Left renal pelvis (tissue), 4 donors: Measurements from ENCODE around the gene LAMC3. TPM values are rescaled to one million over a fixed set of nuclear protein-coding genes. Genes with fewer than 3 reads are reported as not detected.
"Not testable (repeated sequence)": the region's sequence is repeated elsewhere in the genome, so short reads cannot be mapped to it uniquely, and the experiment has no call there.

Experiments used
- DNase-seq, 4 donors: peaks; one replicate each; pipeline ENCODE4 v3.0.0-alpha.2; 2013; ENCODE audit warnings: low read depth in 4 of 4, low spot score in 3 of 4
- polyA plus RNA-seq, 4 donors: library from polyadenylated mRNA; unstranded; fragments of 120-200 nt; gene quantifications; one replicate each; pipeline ENCODE4 v1.2.1, GENCODE V29; 2013; ENCODE audit not compliant: insufficient read length in 4 of 4

LAMC3 gene
- polyA plus RNA-seq, 4 donors, result 1.8 to 33.9 (median 23.3) TPM

DNA sequence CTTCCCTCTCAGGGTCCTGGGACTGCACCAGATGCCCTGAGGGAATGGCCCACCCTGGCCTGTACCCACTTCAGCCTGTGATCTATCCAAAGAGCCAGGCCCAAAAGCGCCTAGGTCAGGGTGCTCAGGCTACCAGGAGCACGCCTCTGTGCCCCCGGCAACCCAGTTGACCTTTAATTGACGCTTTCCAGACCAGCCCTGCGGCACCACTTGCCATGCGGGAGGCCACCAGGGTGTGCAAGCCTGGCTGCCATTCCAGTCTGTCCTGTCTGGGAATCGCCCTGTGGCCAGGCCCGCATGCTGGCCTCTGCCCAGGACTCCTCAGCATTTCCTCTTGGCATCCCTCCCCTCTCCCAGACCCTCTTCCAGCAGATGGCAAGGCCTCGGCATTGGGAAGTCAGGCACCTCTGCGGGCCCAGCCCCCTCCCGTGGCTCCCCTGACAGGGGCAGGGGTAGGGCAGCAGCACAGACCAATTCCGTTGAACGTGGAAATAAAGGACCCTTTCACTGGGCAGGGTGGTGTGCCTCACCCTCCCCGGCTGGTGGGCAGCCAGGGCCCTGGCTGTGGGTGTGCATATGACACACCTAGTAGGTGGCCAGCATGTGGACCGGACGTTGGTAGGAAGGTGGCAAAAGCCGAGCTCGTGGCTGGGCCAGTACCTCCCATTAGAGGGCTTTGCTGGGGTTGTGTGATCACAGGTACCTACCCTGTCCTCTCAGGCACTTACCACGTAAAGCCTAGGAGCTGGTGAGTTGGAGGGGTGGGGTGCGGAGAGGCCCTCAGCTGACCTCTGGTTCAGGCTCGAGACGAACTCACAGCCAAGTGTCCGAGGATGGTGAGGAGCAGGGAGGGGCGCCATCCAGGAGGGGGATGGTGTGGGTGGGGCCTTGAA lies 83.8 kb downstream of the LAMC3 start:
- DNase-seq, result no peak

- no peak for DNase-seq
Measured at GRCh38 chr9:131094015-131094414, 85.0 kb downstream of the LAMC3 start.

DNA sequence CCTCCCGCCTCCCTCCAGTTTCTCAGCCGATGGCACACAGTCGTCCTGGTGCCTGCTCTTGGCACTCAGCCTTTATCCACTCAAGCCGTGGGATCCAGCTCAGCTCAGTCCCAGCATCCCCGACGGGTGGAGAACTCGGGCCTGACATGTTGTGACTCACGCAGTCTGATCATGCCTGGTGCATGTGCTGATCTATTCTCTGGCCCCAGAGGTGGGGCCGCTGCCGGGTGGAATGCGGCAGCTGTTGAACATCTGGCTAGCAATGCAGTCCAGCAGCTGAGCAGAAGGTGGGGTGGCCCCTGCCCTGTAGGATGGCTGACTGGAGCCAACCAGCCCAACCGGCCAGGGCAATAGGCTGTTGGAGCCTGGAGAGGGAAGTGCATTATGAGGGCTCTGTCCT lies 85.6 kb downstream of the LAMC3 start:
- DNase-seq, result no peak

- DNase-seq, result no peak
Measured at GRCh38 chr9:131095666-131096268, 86.8 kb downstream of the LAMC3 start.

- DNase-seq, result peak in 2 of 4 donors; percentile 54 to 63
Measured at GRCh38 chr9:131096269-131097125, 87.5 kb downstream of the LAMC3 start, which contains the start of gene AIF1L. TSS of gene AIF1L (plus strand) at chr9:131096531. CDS start at chr9:131096630, 99 bp downstream.

- DNase-seq, result no peak
Measured at GRCh38 chr9:131097126-131097947, 88.4 kb downstream of the LAMC3 start.

GRCh38 chr9:131097948-131098278 lies 88.9 kb downstream of the LAMC3 start:
- DNase-seq, result no peak

- no peak for DNase-seq
Measured at GRCh38 chr9:131098391-131099101, 89.6 kb downstream of the LAMC3 start.

DNA sequence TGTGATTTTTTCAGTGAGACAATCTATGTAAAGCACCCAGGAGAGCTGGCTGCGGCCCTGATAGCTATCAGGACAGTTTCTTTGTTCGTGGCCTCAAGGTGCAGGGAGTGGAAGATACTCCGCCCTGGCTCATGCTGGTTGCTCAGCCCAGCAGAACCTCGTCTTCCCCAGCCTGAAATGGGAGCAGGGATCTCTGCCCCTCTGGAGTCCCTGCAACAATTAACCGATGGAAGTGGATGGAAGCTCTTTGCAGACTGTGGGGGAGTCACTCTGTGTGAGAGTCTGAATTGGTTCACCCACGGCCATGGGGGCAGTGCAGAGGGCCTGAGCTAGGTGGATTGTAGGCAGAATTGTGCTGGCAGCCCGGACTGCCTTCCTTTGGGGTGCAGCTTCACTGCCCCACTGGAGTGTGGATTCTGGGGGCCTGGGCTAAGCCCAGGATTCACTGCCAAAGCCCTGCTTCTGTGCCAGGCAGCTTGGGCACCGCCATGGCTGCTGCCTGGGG lies 90.2 kb downstream of the LAMC3 start:
- DNase-seq, result no peak

DNA sequence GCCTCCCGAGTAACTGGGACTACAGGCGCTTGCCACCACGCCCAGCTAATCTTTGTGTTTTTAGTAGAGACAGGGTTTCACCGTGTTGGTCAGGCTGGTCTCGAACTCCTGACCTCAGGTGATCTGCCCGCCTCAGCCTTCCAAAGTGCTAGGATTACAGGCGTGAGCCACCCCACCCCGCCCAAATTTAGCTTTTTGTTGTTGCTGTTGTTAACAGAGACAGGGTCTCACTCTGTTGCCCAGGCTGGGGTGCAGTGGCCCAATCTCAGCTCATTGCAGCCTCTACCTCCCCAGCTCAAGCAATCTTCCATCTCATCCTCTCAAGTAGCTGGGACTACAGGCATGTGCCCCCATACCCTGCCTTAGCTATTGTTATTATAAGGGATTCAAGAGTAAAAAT lies 90.9 kb downstream of the LAMC3 start:
- not testable (repeated sequence) for DNase-seq

DNA sequence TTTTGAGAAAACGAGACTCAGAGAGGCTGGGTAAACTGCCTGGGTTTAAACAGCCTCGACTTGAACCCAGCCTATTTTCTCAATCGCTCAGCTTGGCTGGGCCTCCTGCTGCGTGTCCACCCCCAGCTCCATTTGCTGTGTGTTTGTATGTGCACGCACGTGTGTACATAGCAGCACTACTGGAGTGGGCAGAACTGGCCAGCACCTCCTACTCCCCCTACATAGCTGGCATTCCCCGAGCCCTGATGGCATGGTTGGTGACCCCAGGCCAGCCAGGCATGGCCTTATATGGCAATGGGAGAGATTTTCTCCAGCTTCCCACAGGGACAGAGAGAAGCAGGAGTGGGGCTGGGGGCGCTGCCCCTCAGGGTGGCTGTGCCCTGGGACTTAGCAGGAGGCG lies 91.5 kb downstream of the LAMC3 start:
- peak in 2 of 4 donors; percentile 75 to 79 for DNase-seq

DNA sequence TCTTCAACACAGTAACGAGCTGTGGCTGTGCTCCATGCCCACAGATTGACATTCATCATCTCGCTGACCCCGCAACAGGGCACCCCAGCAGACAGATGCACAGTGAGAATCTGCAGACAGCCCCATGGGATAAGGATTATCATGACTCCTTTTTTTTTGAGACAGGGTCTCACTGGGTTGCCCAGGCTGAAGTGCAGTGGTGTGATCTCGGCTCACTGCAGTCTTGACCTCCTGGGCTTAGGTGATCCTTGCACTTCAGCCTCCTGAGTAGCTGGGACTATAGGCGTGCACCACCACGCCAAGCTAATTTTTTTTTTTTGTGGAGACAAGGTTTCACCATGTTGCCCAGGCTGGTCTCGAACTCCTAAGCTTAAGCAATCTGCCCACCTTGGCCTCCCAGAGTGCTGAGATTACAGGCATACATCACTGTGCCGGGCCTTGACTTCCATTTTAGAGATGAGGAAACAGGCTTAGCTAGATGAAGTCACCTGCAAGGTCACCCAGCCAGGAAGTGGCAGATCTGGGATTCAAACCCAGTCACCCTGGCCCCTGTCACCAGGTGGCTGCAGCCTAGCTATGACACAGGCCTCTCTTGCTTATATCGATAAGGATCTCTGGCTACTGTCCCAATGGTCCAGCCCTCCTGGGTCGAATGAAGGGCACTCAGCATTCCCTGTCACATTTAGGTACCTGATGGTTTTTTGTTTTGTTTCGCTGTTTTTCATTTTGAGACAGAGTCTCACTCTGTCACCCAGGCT lies 92.4 kb downstream of the LAMC3 start:
- DNase-seq, result no peak

DNA sequence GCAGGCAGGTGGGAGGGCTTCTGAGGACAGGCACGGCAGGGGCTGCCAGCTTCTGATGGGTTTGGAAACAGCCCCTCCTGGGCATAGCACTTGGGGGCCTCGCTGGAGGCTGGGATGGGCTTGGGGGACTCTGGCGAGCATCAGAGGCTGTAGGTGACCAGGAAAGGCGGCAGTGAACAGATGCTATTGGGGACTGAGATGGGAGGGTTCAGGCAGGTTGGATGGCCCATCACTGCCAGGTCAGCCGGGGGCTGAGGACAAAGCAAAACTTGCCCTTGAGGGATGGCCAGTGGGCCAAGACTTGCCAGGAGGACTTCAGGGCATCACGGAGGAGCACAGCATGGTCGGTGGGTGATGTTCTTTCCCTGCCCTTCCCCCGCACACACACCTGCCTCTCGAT lies 94.0 kb downstream of the LAMC3 start:
- no peak for DNase-seq

- DNase-seq, result no peak
Measured at GRCh38 chr9:131103535-131103934, 94.6 kb downstream of the LAMC3 start.

DNA sequence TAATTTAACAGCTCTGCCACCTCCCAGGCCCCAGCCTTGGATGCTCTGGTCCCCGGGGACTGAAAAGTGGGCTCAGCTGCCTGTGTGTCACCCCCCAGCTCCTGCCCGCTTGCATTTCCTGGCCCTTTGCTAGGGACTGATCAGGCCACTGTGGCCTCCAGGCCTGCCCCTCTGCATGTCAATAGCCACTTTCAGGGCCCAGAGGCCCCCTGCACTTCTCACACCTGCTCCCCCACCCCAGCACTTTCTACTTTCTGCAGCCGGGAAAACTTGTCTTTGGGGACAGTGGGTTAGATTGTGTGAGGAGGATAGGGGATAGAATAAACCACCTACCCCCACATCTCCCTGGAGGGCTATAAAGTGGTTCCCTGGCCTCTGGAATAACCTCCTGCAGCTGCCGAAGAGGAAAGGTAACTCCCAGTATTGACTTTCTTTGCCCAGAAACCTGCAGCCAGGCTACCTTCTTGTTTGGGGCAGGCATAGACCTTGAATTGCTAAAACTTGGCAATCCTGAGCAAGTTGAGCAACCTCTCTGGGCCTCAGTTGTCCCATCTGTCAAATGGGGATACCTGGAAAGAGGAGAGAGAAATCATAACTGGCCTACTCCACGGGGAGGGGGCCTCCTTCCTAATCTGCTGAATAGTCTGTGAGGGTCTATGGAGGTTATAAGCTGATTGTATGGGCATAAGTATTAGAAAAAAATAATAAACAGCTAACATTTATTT lies 95.2 kb downstream of the LAMC3 start:
- DNase-seq, result no peak

- no peak for DNase-seq
Measured at GRCh38 chr9:131105952-131106351, 97.0 kb downstream of the LAMC3 start.

DNA sequence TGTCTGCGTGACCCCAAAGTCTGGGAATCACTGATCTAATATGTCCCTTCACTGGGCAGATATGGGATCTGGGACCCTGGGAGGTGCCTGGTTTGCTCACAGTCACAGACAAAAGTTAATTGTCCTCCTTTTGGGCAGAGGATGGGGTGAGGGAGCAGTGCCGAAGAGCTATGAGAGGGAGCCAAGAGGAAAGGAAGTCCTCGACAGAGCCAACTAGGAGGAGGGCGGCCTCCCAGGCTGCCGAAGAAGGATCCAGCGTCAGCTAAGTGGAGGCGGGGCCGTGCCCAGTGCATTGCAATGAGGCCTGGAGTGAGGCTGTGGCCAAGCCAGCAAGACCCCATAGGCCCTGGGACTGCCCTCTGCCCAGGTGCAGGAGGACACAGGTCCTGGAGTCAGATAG lies 98.8 kb downstream of the LAMC3 start:
- no peak for DNase-seq

- DNase-seq, result no peak
Measured at GRCh38 chr9:131111186-131111853, 102.3 kb downstream of the LAMC3 start.
